Body of pancreas (tissue), 4 donors: ENCODE measurements around the gene NUDT2. TPM values are rescaled to one million over a fixed set of nuclear protein-coding genes. Genes with fewer than 3 reads are reported as not detected.
"Not testable (repeated sequence)": the region's sequence is repeated elsewhere in the genome, so short reads cannot be mapped to it uniquely, and the experiment has no call there.

Source experiments
- ATAC-seq: fragments of 150-250 bp; one replicate; pipeline ENCODE4 v1.9.1; 2016
- DNase-seq, 4 donors: peaks; one replicate each; pipeline ENCODE4 v3.0.0-alpha.2; 2019
- H3K27ac ChIP-seq, 4 donors: fragments of 200-600 bp; sonication (generic); 1 replicate in 3 of 4; 2 replicates in 1 of 4; pipeline versions ENCODE4 v1.5.1 to v1.6.1; 2016 to 2019; ENCODE audit warnings: mild to moderate bottlenecking in 1 of 4, mixed read lengths in 1 of 4, moderate library complexity in 1 of 4
- H3K27me3 ChIP-seq, 2 donors: fragments of 200-600 bp; sonication (generic); one replicate each; pipeline ENCODE4 v1.6.0; 2016; ENCODE audit warnings: mild to moderate bottlenecking in 1 of 2
- H3K36me3 ChIP-seq, 2 donors: fragments of 200-600 bp; sonication (generic); replicated peaks in 1 of 2; 2 replicates each; pipeline ENCODE4 v1.5.1; 2016; ENCODE audit warnings: low read depth in 2 of 2; ENCODE audit not compliant: insufficient read depth in 1 of 2
- H3K4me1 ChIP-seq: fragments of 200-600 bp; sonication (generic); one replicate; pipeline ENCODE4 v1.6.0; 2016
- H3K4me3 ChIP-seq, 2 donors: fragments of 200-600 bp; sonication (generic); 1 replicate in 1 of 2; 2 replicates in 1 of 2; pipeline ENCODE4 v1.5.1; 2016 to 2019
- H3K9me3 ChIP-seq, 3 donors: fragments of 200-600 bp; sonication (generic); 1 replicate in 2 of 3; 2 replicates in 1 of 3; pipeline ENCODE4 v1.5.1; 2016
- POLR2A ChIP-seq, 3 donors: fragments of 450-650 bp; IDR thresholded peaks; one replicate each; pipeline ENCODE4 v1.6.1; 2016; ENCODE audit warnings: antibody characterized with exemption in 3 of 3, mild to moderate bottlenecking in 2 of 3
- WGBS, 2 donors: methylation state at CpG; one replicate each; pipeline ENCODE4 v1.1.5; 2017; 5-methylcytosine and 5-hydroxymethylcytosine counted together
- intact Hi-C: fragments of 100-400 bp; cut with DNase I; formaldehyde crosslinking; loops from one replicate; pipeline ENCODE4 v1.15.1; 2023
- total RNA-seq, 2 donors: library from RNA; depleted of rRNA; stranded (reverse); fragments of >200 nt; gene quantifications; one replicate each; pipeline ENCODE4 v1.1.0, GENCODE V29; 2016
- TF ChIP-seq, protein P1 (sequence below), 7 experiments: fragments of 450-650 bp in 4 of 7; fragments of 200-600 bp in 3 of 7; sonication (generic) in 3 of 7; IDR thresholded peaks; one replicate each; pipeline ENCODE4 v1.5.1; 2016 to 2019; ENCODE audit warnings: antibody characterized with exemption in 7 of 7

Gene NUDT2
- total RNA-seq, 2 donors from 2014 or later: 9.2 to 14.0 TPM

DNA sequence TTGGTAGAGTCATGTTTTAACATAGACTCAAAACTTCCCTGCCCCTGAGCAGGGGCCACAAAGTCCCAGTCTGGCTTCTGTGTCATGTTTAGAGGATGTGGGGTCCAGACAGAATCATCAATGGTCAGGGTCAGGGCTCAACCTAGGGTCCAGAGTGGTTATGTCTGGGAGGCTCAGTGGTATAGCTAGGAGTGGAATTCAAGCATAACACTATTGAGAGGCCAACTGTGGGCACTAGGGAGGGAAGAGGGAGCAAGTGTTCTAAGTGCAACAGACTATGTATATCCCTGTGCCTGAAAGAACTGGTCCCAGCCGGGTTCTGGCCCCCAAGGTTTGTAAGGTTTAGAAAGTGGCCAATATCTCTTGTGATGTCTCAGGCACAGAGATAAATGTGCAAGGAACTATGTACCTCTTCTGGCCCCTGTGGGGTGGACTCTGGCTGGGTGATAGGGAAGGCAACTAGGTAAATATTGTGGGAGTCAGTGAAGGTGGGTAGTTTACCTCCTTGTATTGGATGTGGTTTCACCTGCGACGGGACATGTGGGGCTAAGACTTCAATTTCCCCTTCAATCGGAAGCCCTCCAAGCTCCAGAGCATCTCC, 33.3 kb downstream of the NUDT2 start:
- intact Hi-C loops: no loop called here

DNA sequence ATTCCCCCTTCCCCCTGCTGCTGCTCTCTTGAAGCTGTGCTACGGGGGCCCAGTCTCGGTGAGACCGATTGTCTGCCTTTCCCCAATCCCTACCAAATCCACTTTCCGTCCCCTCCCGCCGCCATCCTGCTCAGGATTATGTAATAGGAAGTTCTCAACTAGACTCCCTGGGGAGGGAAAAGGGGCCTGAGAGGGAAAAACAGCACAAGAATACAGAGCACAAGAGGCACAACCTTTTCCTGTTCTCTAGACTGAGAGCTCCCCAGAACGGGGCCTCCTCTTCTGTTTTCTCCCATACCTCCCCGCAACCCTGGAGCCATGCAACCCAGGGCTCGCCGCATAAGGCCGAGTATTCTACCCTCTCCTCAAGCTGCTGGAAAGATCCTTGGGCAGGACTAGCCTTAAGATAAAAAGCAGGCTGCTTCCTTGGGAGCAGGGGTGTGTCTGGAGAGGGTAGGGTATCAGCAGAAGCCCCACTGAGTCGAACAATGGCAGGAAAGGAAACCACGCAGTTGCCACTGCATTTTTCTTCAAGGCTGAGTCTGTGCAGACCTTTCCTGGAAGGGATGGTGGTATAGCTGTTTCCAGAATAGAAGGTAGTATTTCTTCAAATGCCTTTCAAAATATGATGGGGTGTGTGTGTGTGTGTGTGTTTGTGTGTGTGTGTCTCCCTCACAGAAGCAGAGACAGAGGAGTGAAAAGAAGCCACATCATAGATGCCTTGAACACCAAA, 34.4 kb downstream of the NUDT2 start:
- Histone ChIP-seq H3K27ac (peak overlapping the region in 1 of 4 donors; percentile 45), H3K4me3 (no peak overlapping the region), H3K9me3 (no peaks in the 10 kb centered on the region), H3K27me3 (no peaks in the 10 kb centered on the region), H3K4me1 (peaks cover 22% of the 10 kb centered on the region), H3K36me3 (no peaks in the 10 kb centered on the region)
- no peak for TF ChIP-seq POLR2A (IDR thresholded peaks at IDR 0.05)
- TF ChIP-seq, protein P1, sequence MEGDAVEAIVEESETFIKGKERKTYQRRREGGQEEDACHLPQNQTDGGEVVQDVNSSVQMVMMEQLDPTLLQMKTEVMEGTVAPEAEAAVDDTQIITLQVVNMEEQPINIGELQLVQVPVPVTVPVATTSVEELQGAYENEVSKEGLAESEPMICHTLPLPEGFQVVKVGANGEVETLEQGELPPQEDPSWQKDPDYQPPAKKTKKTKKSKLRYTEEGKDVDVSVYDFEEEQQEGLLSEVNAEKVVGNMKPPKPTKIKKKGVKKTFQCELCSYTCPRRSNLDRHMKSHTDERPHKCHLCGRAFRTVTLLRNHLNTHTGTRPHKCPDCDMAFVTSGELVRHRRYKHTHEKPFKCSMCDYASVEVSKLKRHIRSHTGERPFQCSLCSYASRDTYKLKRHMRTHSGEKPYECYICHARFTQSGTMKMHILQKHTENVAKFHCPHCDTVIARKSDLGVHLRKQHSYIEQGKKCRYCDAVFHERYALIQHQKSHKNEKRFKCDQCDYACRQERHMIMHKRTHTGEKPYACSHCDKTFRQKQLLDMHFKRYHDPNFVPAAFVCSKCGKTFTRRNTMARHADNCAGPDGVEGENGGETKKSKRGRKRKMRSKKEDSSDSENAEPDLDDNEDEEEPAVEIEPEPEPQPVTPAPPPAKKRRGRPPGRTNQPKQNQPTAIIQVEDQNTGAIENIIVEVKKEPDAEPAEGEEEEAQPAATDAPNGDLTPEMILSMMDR (IDR thresholded peaks at IDR 0.05): no peak
- intact Hi-C loops: no loop called here
- WGBS, 2 donors: 76 to 91% methylated on average over 13 of the region's 13 CpGs
- DNase-seq (no peak), ATAC-seq (no peak)

More for the DNA sequence above, 33.3 kb downstream of the NUDT2 start:
- no peaks in the 10 kb centered on the region for H3K27me3 ChIP-seq
- no peak for ATAC-seq
- peaks cover 22% of the 10 kb centered on the region for H3K4me1 ChIP-seq
- 76 to 78% methylated on average over 4 of the region's 4 CpGs for WGBS, 2 donors
- no peak overlapping the region for H3K27ac ChIP-seq
- no peak overlapping the region for H3K4me3 ChIP-seq
- no peak for TF ChIP-seq POLR2A (IDR thresholded peaks at IDR 0.05)
- TF ChIP-seq, protein P1 (IDR thresholded peaks at IDR 0.05): no peak
- no peak for DNase-seq
- H3K36me3 ChIP-seq: no peaks in the 10 kb centered on the region
- H3K9me3 ChIP-seq: no peaks in the 10 kb centered on the region

DNA sequence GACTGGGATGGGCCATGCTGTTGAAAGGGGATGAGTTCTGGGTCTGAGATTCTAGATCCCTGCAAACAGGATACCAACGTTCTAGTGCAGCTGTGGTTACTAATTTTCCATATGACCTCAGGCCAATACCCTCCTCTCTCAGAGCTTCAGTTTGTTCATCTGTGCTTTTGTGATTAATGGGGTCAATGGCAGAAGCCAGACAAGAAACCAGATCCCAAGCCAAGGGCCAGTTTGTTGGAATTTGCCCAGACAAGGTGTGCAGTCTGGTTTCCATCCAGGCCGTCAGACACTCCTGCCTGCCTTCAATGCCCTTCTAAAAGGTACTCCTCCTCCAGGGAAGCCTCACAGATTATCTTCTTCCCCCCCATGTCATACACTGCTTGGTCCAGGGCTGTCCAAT, 35.9 kb downstream of the NUDT2 start:
- WGBS, 2 donors: 10 to 14% methylated on average over 1 to 2 of the region's 2 CpGs
- Histone ChIP-seq H3K27me3 (no peaks in the 10 kb centered on the region), H3K4me1 (peaks cover 22% of the 10 kb centered on the region), H3K4me3 (no peak overlapping the region), H3K9me3 (no peaks in the 10 kb centered on the region), H3K27ac (peak overlapping the region in 1 of 4 donors; percentile 12), H3K36me3 (peaks cover 0 to 6% of the 10 kb centered on the region in 2 donors)
- intact Hi-C loops: no loop called here
- TF ChIP-seq, protein P1 (IDR thresholded peaks at IDR 0.05): no peak
- no peak for TF ChIP-seq POLR2A (IDR thresholded peaks at IDR 0.05)
- ATAC-seq: peak; percentile 47
- peak in 2 of 4 donors; percentile 37 to 49 for DNase-seq

DNA sequence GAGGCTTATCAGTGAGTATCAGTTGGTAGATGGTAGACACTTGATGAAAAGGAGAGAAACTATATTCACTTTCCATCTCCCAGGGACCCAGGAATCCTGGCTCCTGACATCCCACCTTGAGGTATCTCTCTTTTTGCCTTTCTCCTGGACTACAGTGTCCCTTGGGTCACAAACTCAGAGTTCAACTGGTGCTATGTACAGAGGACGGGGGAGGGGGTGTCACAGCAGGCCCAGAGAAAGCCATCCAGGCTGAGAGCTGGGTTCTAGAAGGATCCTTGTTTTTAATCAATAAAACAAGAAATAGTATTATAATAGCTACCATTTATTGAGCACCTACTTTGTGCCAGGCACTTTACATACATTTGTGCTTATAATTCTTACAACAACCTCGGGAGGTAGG, 37.0 kb downstream of the NUDT2 start:
- Histone ChIP-seq H3K9me3 (no peaks in the 10 kb centered on the region), H3K4me1 (peaks cover 22% of the 10 kb centered on the region), H3K27me3 (no peaks in the 10 kb centered on the region), H3K4me3 (no peak overlapping the region), H3K36me3 (peaks cover 4 to 12% of the 10 kb centered on the region in 2 donors), H3K27ac (no peak overlapping the region)
- DNase-seq: no peak
- no peak for ATAC-seq
- no peak for TF ChIP-seq POLR2A (IDR thresholded peaks at IDR 0.05)
- TF ChIP-seq, protein P1 (IDR thresholded peaks at IDR 0.05): no peak
- 58 to 59% methylated on average over 2 of the region's 2 CpGs for WGBS, 2 donors
- intact Hi-C loops: no loop called here

DNA sequence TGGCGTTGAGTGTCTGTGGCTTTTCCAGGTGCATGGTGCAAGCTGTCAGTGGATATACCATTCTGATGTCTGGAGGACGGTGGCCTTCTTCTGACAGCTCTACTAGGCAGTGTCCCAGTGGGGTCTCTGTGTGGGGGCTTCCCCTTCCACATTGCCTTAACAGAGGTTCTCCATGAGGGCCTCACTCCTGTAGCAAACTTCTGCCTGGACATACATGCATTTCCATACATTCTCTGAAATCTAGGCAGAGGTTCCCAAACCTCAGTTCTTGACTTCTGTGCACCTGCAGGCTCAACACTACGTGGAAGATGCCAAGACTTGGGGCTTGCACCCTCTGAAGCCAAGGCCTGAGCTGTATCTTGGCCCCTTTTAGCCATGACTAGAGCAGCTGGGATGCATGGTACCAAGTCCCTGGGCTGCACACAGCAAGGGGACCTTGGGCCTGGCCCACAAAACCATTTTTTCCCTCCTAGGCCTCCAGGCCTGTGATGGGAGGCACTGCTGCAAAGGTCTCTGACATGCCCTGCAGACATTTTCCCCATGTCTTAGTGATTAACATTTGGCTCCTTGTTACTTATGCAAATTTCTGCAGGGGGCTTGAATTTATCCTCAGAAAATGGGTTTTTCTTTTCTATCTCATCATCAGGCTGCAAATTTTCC, 38.5 kb downstream of the NUDT2 start:
- ATAC-seq, H3K9me3 ChIP-seq, H3K27me3 ChIP-seq, intact Hi-C loops, DNase-seq, H3K4me3 ChIP-seq, H3K27ac ChIP-seq: not testable (repeated sequence)
- H3K36me3 ChIP-seq: peaks cover 9 to 16% of the 10 kb centered on the region in 2 donors
- WGBS, 2 donors: 90 to 91% methylated on average over 1 to 3 of the region's 3 CpGs
- peaks cover 22% of the 10 kb centered on the region for H3K4me1 ChIP-seq

DNA sequence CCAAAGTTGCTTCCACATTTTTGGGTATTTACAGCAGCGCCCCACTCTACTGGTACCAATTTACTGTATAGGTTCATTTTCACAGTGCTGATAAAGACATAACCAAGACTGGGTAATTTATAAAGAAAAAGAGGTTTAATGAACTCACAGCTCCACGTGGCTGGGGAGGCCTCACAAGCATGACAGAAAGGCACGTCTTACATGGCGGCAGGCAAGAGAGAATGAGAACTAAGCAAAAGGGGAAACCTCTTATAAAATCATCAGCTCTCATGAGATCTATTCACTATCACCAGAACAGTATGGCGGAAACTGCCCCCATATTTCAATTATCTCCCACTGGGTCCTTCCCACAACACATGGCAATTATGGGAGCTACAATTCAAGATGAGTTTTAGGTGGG, 39.4 kb downstream of the NUDT2 start:
- H3K27me3 ChIP-seq, H3K9me3 ChIP-seq, H3K4me3 ChIP-seq, H3K27ac ChIP-seq, ATAC-seq, intact Hi-C loops, DNase-seq: not testable (repeated sequence)
- Histone ChIP-seq H3K4me1 (peaks cover 25% of the 10 kb centered on the region), H3K36me3 (peaks cover 9 to 16% of the 10 kb centered on the region in 2 donors)
- 97 to 100% methylated on average over 5 of the region's 5 CpGs for WGBS, 2 donors
